ENCODE results near the gene CSNK1G3. TPM values are rescaled to one million over a fixed set of nuclear protein-coding genes. Genes with fewer than 3 reads are reported as not detected.
"Not testable (repeated sequence)": the region's sequence is repeated elsewhere in the genome, so short reads cannot be mapped to it uniquely, and the experiment has no call there.

Gene CSNK1G3
- total RNA-seq, 4 donors from 2014 or later, result 17.4 to 82.6 (median 42.5) TPM

- H3K27ac ChIP-seq, result no peak overlapping the region
- 73 to 91% methylated on average over 2 of the region's 2 CpGs for WGBS, 2 donors
- intact Hi-C loops (cut with DNase I), result no loop called here
- no peak for TF ChIP-seq POLR2A (IDR thresholded peaks at IDR 0.05)
- no peak for TF ChIP-seq CTCF (IDR thresholded peaks at IDR 0.05)
- no peaks in the 10 kb centered on the region for H3K27me3 ChIP-seq
- H3K4me1 ChIP-seq, result peaks cover 0 to 8% (median 0%) of the 10 kb centered on the region in 3 donors
- H3K4me3 ChIP-seq, result no peak overlapping the region
- no peaks in the 10 kb centered on the region for H3K9me3 ChIP-seq
- H3K36me3 ChIP-seq, result no peaks in the 10 kb centered on the region
- no peak for DNase-seq
These were observed 26.7 kb upstream of the CSNK1G3 start for GRCh38 chr5:123485275-123485674.

GRCh38 chr5:123486951-123487655, 24.9 kb upstream of the CSNK1G3 start:
- H3K4me3 ChIP-seq, result peak overlapping the region in 1 of 4 donors; percentile 29
- no peaks in the 10 kb centered on the region for H3K27me3 ChIP-seq
- no peak for TF ChIP-seq CTCF (IDR thresholded peaks at IDR 0.05)
- no peak for TF ChIP-seq POLR2A (IDR thresholded peaks at IDR 0.05)
- no peaks in the 10 kb centered on the region for H3K9me3 ChIP-seq
- no peak overlapping the region for H3K27ac ChIP-seq
- intact Hi-C loops (cut with DNase I), result no loop called here
- no peak for DNase-seq
- WGBS, 2 donors, result 32 to 34% methylated on average over 7 of the region's 7 CpGs
- H3K4me1 ChIP-seq, result peaks cover 0 to 6% (median 0%) of the 10 kb centered on the region in 3 donors
- H3K36me3 ChIP-seq, result no peaks in the 10 kb centered on the region

DNA sequence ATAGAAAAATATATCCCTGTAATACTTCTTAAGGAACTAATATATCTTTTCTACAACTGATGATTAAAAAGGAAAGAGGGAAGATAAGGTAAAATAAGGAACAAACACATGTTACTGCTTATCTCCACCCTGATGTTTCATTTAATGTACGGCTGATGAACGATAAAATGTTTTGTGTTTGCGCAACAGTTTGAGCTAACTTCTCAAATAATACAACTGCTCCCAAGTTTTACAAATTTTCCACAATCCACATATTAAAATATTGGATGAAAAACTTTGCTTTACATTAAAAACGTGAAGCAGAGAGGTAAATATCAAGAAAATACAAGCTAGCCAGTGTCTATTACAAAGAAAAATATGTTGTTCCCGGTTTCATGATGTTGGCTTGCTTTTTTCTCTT, 21.0 kb upstream of the CSNK1G3 start:
- intact Hi-C loops (cut with DNase I), result no loop called here
- H3K36me3 ChIP-seq, result no peaks in the 10 kb centered on the region
- no peak overlapping the region for H3K4me3 ChIP-seq
- no peaks in the 10 kb centered on the region for H3K27me3 ChIP-seq
- DNase-seq, result no peak
- H3K4me1 ChIP-seq, result peaks cover 0 to 3% (median 0%) of the 10 kb centered on the region in 3 donors
- WGBS, 2 donors, result 89 to 90% methylated on average over 5 of the region's 5 CpGs
- H3K9me3 ChIP-seq, result no peaks in the 10 kb centered on the region
- TF ChIP-seq POLR2A (IDR thresholded peaks at IDR 0.05) (no peak), CTCF (IDR thresholded peaks at IDR 0.05) (no peak)
- no peak overlapping the region for H3K27ac ChIP-seq

DNA sequence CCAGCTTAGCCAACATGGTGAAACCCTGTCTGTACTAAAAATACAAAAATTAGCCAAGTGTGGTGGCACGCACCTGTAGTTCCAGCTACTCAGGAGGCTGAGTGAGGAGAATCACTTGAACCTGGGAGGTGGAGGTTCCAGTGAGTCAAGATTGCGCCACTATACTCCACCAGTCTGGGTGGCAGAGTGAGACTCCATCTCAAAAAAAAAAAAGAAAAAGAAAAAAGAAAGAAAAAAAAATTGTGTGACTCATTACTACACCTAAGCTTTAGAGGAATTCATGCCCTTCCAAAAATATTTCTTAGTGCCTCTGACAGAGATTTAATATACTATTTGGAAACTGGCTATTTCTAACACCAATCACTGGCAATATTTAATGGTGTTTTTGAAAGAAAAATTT, 16.8 kb upstream of the CSNK1G3 start:
- DNase-seq; H3K9me3 ChIP-seq; intact Hi-C loops (cut with DNase I); H3K36me3 ChIP-seq; H3K27me3 ChIP-seq; H3K4me1 ChIP-seq; H3K4me3 ChIP-seq; H3K27ac ChIP-seq: not testable (repeated sequence)
- WGBS, 2 donors, result 69 to 73% methylated on average over 2 of the region's 2 CpGs

DNA sequence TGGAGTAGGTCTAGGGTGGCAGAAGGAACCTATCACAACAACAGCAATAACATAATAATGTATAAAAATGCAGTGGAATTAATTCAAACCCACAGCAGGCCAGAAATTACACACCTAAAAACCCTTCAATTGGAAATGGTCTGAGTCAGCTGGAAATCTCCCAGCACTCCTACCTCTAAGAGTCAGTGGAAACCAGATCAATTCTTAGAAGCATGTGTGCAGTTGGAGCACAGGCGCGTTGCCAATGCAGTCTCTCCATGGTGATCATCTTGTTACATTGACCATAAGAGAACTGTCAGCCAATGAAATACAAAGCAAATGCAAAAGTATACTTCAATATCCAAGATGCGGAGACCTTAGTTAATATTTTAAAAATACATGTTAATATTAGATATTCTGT, 15.1 kb upstream of the CSNK1G3 start:
- Histone ChIP-seq H3K27ac (no peak overlapping the region), H3K27me3 (no peaks in the 10 kb centered on the region), H3K36me3 (no peaks in the 10 kb centered on the region), H3K4me1 (peaks cover 0 to 9% (median 0%) of the 10 kb centered on the region in 3 donors), H3K4me3 (no peak overlapping the region), H3K9me3 (no peaks in the 10 kb centered on the region)
- no peak for TF ChIP-seq POLR2A (IDR thresholded peaks at IDR 0.05)
- TF ChIP-seq CTCF (IDR thresholded peaks at IDR 0.05), result no peak
- WGBS, 2 donors, result 37 to 49% methylated on average over 3 of the region's 3 CpGs
- no peak for DNase-seq
- intact Hi-C loops (cut with DNase I), result no loop called here

DNA sequence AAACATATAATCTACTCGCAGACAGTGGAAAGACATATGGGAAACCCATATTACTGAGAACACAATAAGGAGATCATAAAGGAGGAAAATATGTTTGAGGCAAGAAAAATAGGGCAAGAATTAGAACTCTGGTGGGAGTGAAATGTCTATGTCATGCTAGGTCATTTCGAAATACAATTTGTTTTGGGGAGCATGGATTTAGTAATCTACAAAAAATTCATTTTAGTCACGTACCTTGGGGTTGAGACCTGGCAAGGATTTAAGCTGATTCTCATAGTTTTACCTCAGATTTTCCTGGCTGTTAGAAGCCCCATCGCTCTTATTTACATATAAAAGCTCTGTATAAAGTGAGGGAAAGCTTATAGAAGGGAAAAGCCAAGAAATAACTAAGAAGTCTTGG, 11.5 kb upstream of the CSNK1G3 start:
- WGBS, 2 donors, result 60 to 83% methylated on average over 3 to 4 of the region's 4 CpGs
- TF ChIP-seq POLR2A (IDR thresholded peaks at IDR 0.05), result no peak
- TF ChIP-seq CTCF (IDR thresholded peaks at IDR 0.05), result no peak
- no peaks in the 10 kb centered on the region for H3K27me3 ChIP-seq
- no peaks in the 10 kb centered on the region for H3K36me3 ChIP-seq
- DNase-seq, result no peak
- peaks cover 0 to 23% (median 0%) of the 10 kb centered on the region in 3 donors for H3K4me1 ChIP-seq
- H3K4me3 ChIP-seq, result no peak overlapping the region
- no peaks in the 10 kb centered on the region for H3K9me3 ChIP-seq
- H3K27ac ChIP-seq, result no peak overlapping the region
- intact Hi-C loops (cut with DNase I), result no loop called here
